HG03442 (cell line): ENCODE data around the gene APPL2.

Experiments used
- ATAC-seq: cut with Tn5 transposase; IDR thresholded peaks from one replicate; pipeline ENCODE4 v1.9.1; 2021; ENCODE audit warnings: mild to moderate bottlenecking, moderate library complexity; ENCODE audit not compliant: unreplicated experiment

Gene APPL2

GRCh38 chr12:105138248-105138647, 97.7 kb downstream of the APPL2 start:
- ATAC-seq, result no peak
